Pancreas (tissue), 10 donors: ENCODE results near the gene ACTN4. TPM values are rescaled to one million over a fixed set of nuclear protein-coding genes. Genes with fewer than 3 reads are reported as not detected.

ENCODE experiments used
- ATAC-seq, 4 donors: fragments of 200-7000 bp; cut with Tn5 transposase; one replicate each; pipeline versions ENCODE4 v1.8.0 to v1.9.1; 2020; ENCODE audit warnings: mild to moderate bottlenecking in 4 of 4, moderate library complexity in 4 of 4
- DNase-seq, 6 donors: peaks; one replicate each; pipeline ENCODE4 v3.0.0-alpha.2; 2020
- FAIRE-seq: peaks from 2 replicates; lab custom pipeline; 2012; peaks lifted over from hg19 to GRCh38; lab: Jason Lieb, UNC
- H3K27ac ChIP-seq, 4 donors: fragments of 200-600 bp; sonication (generic); 1 replicate in 3 of 4; 2 replicates in 1 of 4; pipeline versions ENCODE4 v1.5.0 to v1.8.0; 2020
- H3K27me3 ChIP-seq, 4 donors: fragments of 200-600 bp; one replicate each; pipeline ENCODE4 v1.8.0; 2021
- H3K36me3 ChIP-seq, 3 donors: fragments of 200-600 bp; sonication (generic) in 1 of 3; one replicate each; pipeline versions ENCODE4 v1.5.0 to v1.8.0; 2020 to 2021
- H3K4me1 ChIP-seq, 3 donors: fragments of 200-600 bp; one replicate each; pipeline ENCODE4 v1.8.0; 2021
- H3K4me3 ChIP-seq, 4 donors: fragments of 200-600 bp; sonication (generic) in 2 of 4; one replicate each; pipeline versions ENCODE4 v1.5.0 to v1.8.0; 2020 to 2021
- H3K9me3 ChIP-seq, 4 donors: fragments of 200-600 bp; one replicate each; pipeline ENCODE4 v1.8.0; 2021
- WGBS, 2 donors: extraction: QIAGEN DNeasy Blood & Tissue Kit; methylation state at CpG; one replicate each; pipeline ENCODE4 v1.1.7; 2013; 5-methylcytosine and 5-hydroxymethylcytosine counted together
- intact Hi-C, 3 donors: fragments of 100-400 bp; cut with DNase I; formaldehyde crosslinking; loops; one replicate each; pipeline versions ENCODE4 v1.11.1 to v1.14.2; 2022
- polyA plus RNA-seq, 2 donors: library from polyadenylated mRNA; stranded (reverse); fragments of 200-250 nt; gene quantifications; one replicate each; pipeline ENCODE4 v1.2.3, GENCODE V29; 2013
- total RNA-seq, 6 donors: library from RNA; stranded (reverse); fragmentation: NEBNext Ultra II Directional in 4 of 6; extraction: Animal tissue kit (Norgen Biotek cat#: 25700) in 4 of 6; gene quantifications; one replicate each; pipeline versions ENCODE4 v1.2.1 to v1.2.4, GENCODE V29; 2021 to 2023
- TF ChIP-seq, protein P1 (sequence below), 4 donors: fragments of 200-600 bp; sonication (generic) in 3 of 4; IDR thresholded peaks; one replicate each; pipeline versions ENCODE4 v1.5.0 to v1.8.0; 2021; ENCODE audit warnings: antibody characterized with exemption in 4 of 4
- donor health status: healthy with polysubstance abuse.
- donor health status: DM: no; HTN: no; CAD: no; lungs with moderate emphysema.
- donor health status: DM: no; HTN: no; CAD: no.
- donor health status: control.
- donor health status: control.
- donor health status: Bipolar disorder and iron deficiency.
- donor health status: DM: yes; HTN: yes; CAD: no.
- donor health status: DM: no; HTN: no; CAD: no.
- donor health status: DM: no; HTN: no; CAD: no.
- donor health status: DM: yes; HTN: yes; CAD: no.

ACTN4 gene
- total and polyA plus RNA-seq, 8 donors: 98.2 to 284 (median 187) TPM

GRCh38 chr19:38685666-38686529, 38.4 kb downstream of the ACTN4 start:
- FAIRE-seq (no peak), DNase-seq (peak in 1 of 6 donors; percentile 38), ATAC-seq (peak in 3 of 4 donors; percentile 7 to 23 (median 16))
- peaks cover 43 to 73% (median 70%) of the 10 kb centered on the region in 3 donors for H3K4me1 ChIP-seq
- H3K27me3 ChIP-seq: no peaks in the 10 kb centered on the region
- peak overlapping the region; percentile 89 to 99 (median 96) for H3K27ac ChIP-seq
- no peak overlapping the region for H3K4me3 ChIP-seq
- WGBS, 2 donors: 13 to 14% methylated on average over 10 of the region's 10 CpGs
- TF ChIP-seq, protein P1, sequence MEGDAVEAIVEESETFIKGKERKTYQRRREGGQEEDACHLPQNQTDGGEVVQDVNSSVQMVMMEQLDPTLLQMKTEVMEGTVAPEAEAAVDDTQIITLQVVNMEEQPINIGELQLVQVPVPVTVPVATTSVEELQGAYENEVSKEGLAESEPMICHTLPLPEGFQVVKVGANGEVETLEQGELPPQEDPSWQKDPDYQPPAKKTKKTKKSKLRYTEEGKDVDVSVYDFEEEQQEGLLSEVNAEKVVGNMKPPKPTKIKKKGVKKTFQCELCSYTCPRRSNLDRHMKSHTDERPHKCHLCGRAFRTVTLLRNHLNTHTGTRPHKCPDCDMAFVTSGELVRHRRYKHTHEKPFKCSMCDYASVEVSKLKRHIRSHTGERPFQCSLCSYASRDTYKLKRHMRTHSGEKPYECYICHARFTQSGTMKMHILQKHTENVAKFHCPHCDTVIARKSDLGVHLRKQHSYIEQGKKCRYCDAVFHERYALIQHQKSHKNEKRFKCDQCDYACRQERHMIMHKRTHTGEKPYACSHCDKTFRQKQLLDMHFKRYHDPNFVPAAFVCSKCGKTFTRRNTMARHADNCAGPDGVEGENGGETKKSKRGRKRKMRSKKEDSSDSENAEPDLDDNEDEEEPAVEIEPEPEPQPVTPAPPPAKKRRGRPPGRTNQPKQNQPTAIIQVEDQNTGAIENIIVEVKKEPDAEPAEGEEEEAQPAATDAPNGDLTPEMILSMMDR (IDR thresholded peaks at IDR 0.05): peak in 3 of 4 donors; percentile 23 to 40 (median 32)
- intact Hi-C loops: no loop called here
- no peaks in the 10 kb centered on the region for H3K9me3 ChIP-seq
- no peaks in the 10 kb centered on the region for H3K36me3 ChIP-seq

DNA sequence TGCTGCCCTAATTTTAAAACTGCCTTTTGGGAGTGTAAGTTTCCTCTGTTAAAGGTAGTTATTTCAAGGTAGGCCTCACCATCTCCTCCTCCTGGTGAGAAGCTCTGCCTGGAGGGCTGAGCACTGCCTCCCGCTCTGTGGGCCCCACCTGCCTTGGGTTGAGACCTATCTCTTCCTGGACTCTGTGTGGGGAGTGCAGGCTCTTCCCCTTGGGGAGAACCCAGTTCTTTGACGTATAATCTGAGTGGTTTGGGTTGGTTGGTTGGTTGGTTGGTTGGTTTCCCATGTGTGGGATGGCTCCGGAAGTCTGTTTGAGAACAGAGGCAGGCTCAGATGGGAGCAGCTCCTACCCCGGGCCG, 39.1 kb downstream of the ACTN4 start:
- DNase-seq: peak in 1 of 6 donors; percentile 49
- Histone ChIP-seq H3K36me3 (no peaks in the 10 kb centered on the region), H3K27me3 (no peaks in the 10 kb centered on the region), H3K4me3 (no peak overlapping the region), H3K27ac (peak overlapping the region; percentile 89 to 99 (median 96)), H3K4me1 (peaks cover 43 to 69% (median 67%) of the 10 kb centered on the region in 3 donors), H3K9me3 (no peaks in the 10 kb centered on the region)
- WGBS, 2 donors: 84 to 87% methylated on average over 5 of the region's 5 CpGs
- TF ChIP-seq, protein P1 (IDR thresholded peaks at IDR 0.05): no peak
- no peak for ATAC-seq
- no peak for FAIRE-seq
- intact Hi-C loops: no loop called here

- H3K4me3 ChIP-seq: no peak overlapping the region
- FAIRE-seq (no peak), DNase-seq (no peak), ATAC-seq (no peak)
- WGBS, 2 donors: 85 to 86% methylated on average over 7 of the region's 7 CpGs
- no peaks in the 10 kb centered on the region for H3K9me3 ChIP-seq
- H3K27me3 ChIP-seq: no peaks in the 10 kb centered on the region
- TF ChIP-seq, protein P1 (IDR thresholded peaks at IDR 0.05): no peak
- H3K27ac ChIP-seq: peak overlapping the region in 3 of 4 donors; percentile 7 to 97 (median 14)
- H3K36me3 ChIP-seq: no peaks in the 10 kb centered on the region
- intact Hi-C loops: no loop called here
- peaks cover 34 to 65% (median 55%) of the 10 kb centered on the region in 3 donors for H3K4me1 ChIP-seq
These were observed 40.5 kb downstream of the ACTN4 start for GRCh38 chr19:38687837-38688378.

- 94 to 95% methylated on average over 14 of the region's 14 CpGs for WGBS, 2 donors
- Histone ChIP-seq H3K4me1 (peaks cover 14 to 60% (median 35%) of the 10 kb centered on the region in 3 donors), H3K27ac (no peak overlapping the region), H3K9me3 (no peaks in the 10 kb centered on the region), H3K4me3 (no peak overlapping the region), H3K27me3 (no peaks in the 10 kb centered on the region), H3K36me3 (peaks cover 0 to 3% (median 0%) of the 10 kb centered on the region in 3 donors)
- ATAC-seq (no peak), DNase-seq (no peak), FAIRE-seq (no peak)
- intact Hi-C loops: no loop called here
- TF ChIP-seq, protein P1 (IDR thresholded peaks at IDR 0.05): no peak
These were observed 42.7 kb downstream of the ACTN4 start for GRCh38 chr19:38690146-38690545.
